Mesenchymal stem cell (in vitro differentiated cells and primary cell): Measurements from ENCODE around the gene MB21D2.

ENCODE experiments used
- DNase-seq: peaks from one replicate; pipeline ENCODE4 v3.0.0-alpha.2; 2013
- H2AFZ ChIP-seq: one replicate; pipeline ENCODE4 v1.6.1; 2013; ENCODE audit warnings: low read depth, mild to moderate bottlenecking, control low read depth, inconsistent platforms, low read length, moderate library complexity
- H2AK5ac ChIP-seq: 2 replicates; pipeline ENCODE4 v1.6.1; 2013; ENCODE audit warnings: low read length, moderate library complexity, mild to moderate bottlenecking, inconsistent platforms; ENCODE audit not compliant: severe bottlenecking
- H2BK120ac ChIP-seq: one replicate; pipeline ENCODE4 v1.6.1; 2013; ENCODE audit warnings: low read depth, mild to moderate bottlenecking, inconsistent platforms, low read length, moderate library complexity
- H2BK12ac ChIP-seq, 2 experiments: one replicate each; pipeline ENCODE4 v1.6.1; 2013; ENCODE audit warnings: inconsistent platforms in 2 of 2, low read length in 2 of 2, mild to moderate bottlenecking in 2 of 2, moderate library complexity in 2 of 2, control low read depth in 1 of 2
- H2BK15ac ChIP-seq: one replicate; pipeline ENCODE4 v1.6.1; 2013; ENCODE audit warnings: mild to moderate bottlenecking, low read depth, inconsistent platforms; ENCODE audit not compliant: poor library complexity, severe bottlenecking
- H2BK5ac ChIP-seq: 2 replicates; pipeline ENCODE4 v1.6.1; 2013; ENCODE audit warnings: low read depth, mild to moderate bottlenecking, low read length, control low read depth, inconsistent platforms; ENCODE audit not compliant: poor library complexity, severe bottlenecking
- H3K14ac ChIP-seq, 2 experiments: one replicate each; pipeline ENCODE4 v1.6.1; 2013; ENCODE audit warnings: inconsistent platforms in 2 of 2, low read length in 2 of 2, control low read depth in 1 of 2, mild to moderate bottlenecking in 1 of 2, moderate library complexity in 1 of 2
- H3K18ac ChIP-seq, 2 experiments: one replicate each; pipeline ENCODE4 v1.6.1; 2013; ENCODE audit warnings: inconsistent platforms in 2 of 2, low read length in 2 of 2, control low read depth in 1 of 2, low read depth in 1 of 2, mild to moderate bottlenecking in 1 of 2
- H3K23ac ChIP-seq, 2 experiments: one replicate each; pipeline ENCODE4 v1.6.1; 2013; ENCODE audit warnings: inconsistent platforms in 2 of 2, low read length in 2 of 2, mild to moderate bottlenecking in 2 of 2, moderate library complexity in 2 of 2, control low read depth in 1 of 2
- H3K27ac ChIP-seq: 2 replicates; pipeline ENCODE4 v1.5.1; 2013; ENCODE audit warnings: mild to moderate bottlenecking, moderate library complexity, low read length, control low read depth, inconsistent platforms; ENCODE audit not compliant: poor library complexity, severe bottlenecking
- H3K27me3 ChIP-seq, 2 experiments: 2 replicates each; pipeline versions ENCODE4 v1.6.1 to v1.7.0; 2013; ENCODE audit warnings: low read length in 2 of 2, mild to moderate bottlenecking in 2 of 2, moderate library complexity in 2 of 2, control low read depth in 1 of 2, inconsistent platforms in 1 of 2; ENCODE audit not compliant: control insufficient read depth in 1 of 2, insufficient read depth in 1 of 2
- H3K36me3 ChIP-seq, 2 experiments: 2 replicates each; pipeline versions ENCODE4 v1.6.1 to v1.7.0; 2013; ENCODE audit warnings: low read length in 2 of 2, control low read depth in 1 of 2, inconsistent platforms in 1 of 2, low read depth in 1 of 2, mild to moderate bottlenecking in 1 of 2; ENCODE audit not compliant: insufficient read depth in 2 of 2, control insufficient read depth in 1 of 2
- H3K4ac ChIP-seq, 2 experiments: one replicate each; pipeline ENCODE4 v1.6.1; 2013; ENCODE audit warnings: inconsistent platforms in 2 of 2, low read length in 2 of 2, mild to moderate bottlenecking in 2 of 2, moderate library complexity in 2 of 2, control low read depth in 1 of 2, low read depth in 1 of 2
- H3K4me1 ChIP-seq: 2 replicates; pipeline ENCODE4 v1.6.1; 2013; ENCODE audit warnings: low read depth, low read length, control low read depth; ENCODE audit not compliant: control insufficient read depth, insufficient read depth
- H3K4me2 ChIP-seq: 2 replicates; pipeline ENCODE4 v1.6.1; 2013; ENCODE audit warnings: low read length, mild to moderate bottlenecking, inconsistent platforms; ENCODE audit not compliant: poor library complexity, severe bottlenecking
- H3K4me3 ChIP-seq, 2 experiments: 2 replicates each; pipeline versions ENCODE4 v1.5.1 to v1.7.0; 2013; ENCODE audit warnings: low read length in 2 of 2, mild to moderate bottlenecking in 2 of 2, control low read depth in 1 of 2, low read depth in 1 of 2; ENCODE audit not compliant: insufficient read depth in 1 of 2
- H3K79me1 ChIP-seq: replicated peaks from 2 replicates; pipeline ENCODE4 v1.6.1; 2013; ENCODE audit warnings: mild to moderate bottlenecking, control low read depth, low read length, inconsistent platforms; ENCODE audit not compliant: poor library complexity, severe bottlenecking
- H3K9ac ChIP-seq: 2 replicates; pipeline ENCODE4 v1.7.0; 2013; ENCODE audit warnings: mild to moderate bottlenecking, low read length, moderate library complexity
- H3K9me3 ChIP-seq: 2 replicates; pipeline ENCODE4 v1.7.0; 2013; ENCODE audit warnings: mild to moderate bottlenecking, low read length; ENCODE audit not compliant: control insufficient read depth
- H4K8ac ChIP-seq: one replicate; pipeline ENCODE4 v1.6.1; 2013; ENCODE audit warnings: inconsistent platforms, mild to moderate bottlenecking, low read length, moderate library complexity
- H4K91ac ChIP-seq: one replicate; pipeline ENCODE4 v1.6.1; 2013; ENCODE audit warnings: mild to moderate bottlenecking, low read length, inconsistent platforms
- WGBS: methylation state at CpG from one replicate; pipeline ENCODE4 v1.1.7; 2013; ENCODE audit warnings: mixed read lengths; 5-methylcytosine and 5-hydroxymethylcytosine counted together

The MB21D2 gene

DNA sequence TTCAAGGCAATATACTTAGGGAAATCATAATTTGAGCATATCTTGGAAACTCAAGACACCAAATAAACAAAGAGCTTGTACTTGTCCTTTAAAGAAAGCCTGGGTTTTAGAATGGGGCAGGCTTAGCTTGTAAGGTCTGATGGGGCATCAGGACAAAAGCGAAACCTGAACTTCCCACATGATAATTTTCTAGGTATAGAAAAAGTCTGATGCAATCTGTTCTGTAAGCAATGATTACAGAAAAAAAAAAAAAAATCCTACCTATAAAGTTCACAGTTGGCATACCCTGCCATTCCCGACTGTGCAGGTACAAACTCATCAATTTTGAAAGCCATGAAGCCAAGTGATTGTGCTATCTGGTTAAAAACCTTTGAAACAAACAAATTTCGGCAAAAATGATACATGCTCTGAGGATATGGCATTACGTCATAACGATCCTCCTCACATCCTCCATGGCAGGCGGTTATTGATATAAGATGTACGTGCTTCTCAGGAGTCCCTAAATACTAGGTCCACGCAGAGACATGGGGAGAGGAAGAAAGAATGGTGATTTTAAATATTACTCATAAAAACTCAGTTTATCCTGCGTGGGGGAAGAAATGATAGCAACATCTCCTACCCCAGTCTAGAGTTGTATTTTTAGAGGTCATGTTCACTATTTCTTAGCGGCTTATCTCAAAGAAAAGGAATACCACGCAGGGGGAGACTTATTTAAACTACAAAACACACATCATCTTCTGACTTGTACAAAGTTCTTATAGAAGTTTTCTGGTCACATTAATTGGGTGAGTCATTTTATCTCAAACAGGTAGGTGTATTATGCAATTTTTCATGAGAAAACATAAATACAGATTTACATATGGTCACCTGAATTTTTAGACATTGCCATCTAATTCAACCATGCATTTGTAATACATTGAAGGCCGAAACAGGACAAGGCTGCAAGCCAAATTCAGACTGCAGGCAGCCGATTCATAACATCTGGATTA lies 27.0 kb downstream of the MB21D2 start:
- no peak overlapping the region for H2BK12ac ChIP-seq
- H3K27ac ChIP-seq = peak overlapping the region; percentile 38
- no peak overlapping the region for H3K4me2 ChIP-seq
- H3K14ac ChIP-seq = no peak overlapping the region
- H2BK5ac ChIP-seq = no peak overlapping the region
- DNase-seq = no peak
- H3K27me3 ChIP-seq = no peaks in the 10 kb centered on the region
- H4K91ac ChIP-seq = no peak overlapping the region
- no peak overlapping the region for H3K23ac ChIP-seq
- H4K8ac ChIP-seq = no peak overlapping the region
- 95% methylated on average over 6 of the region's 13 CpGs for WGBS
- H3K18ac ChIP-seq = peak overlapping the region in 1 of 2 experiments; percentile 21
- peaks cover 18% of the 10 kb centered on the region for H3K4me1 ChIP-seq
- no peak overlapping the region for H3K4me3 ChIP-seq
- no peak overlapping the region for H3K4ac ChIP-seq
- peak overlapping the region; percentile 1 for H2AK5ac ChIP-seq
- H3K9ac ChIP-seq = no peak overlapping the region
- no peaks in the 10 kb centered on the region for H3K9me3 ChIP-seq
- no peak overlapping the region for H2BK15ac ChIP-seq
- no peak overlapping the region for H2AFZ ChIP-seq
- peaks cover 13% of the 10 kb centered on the region for H3K79me1 ChIP-seq
- H3K36me3 ChIP-seq = no peaks in the 10 kb centered on the region
- H2BK120ac ChIP-seq = no peak overlapping the region

GRCh38 chr3:192889679-192890078 lies 28.0 kb downstream of the MB21D2 start:
- Histone ChIP-seq H3K79me1 (peaks cover 12% of the 10 kb centered on the region), H2BK5ac (peak overlapping the region; percentile 94), H2BK15ac (no peak overlapping the region), H3K27ac (peak overlapping the region; percentile 99), H3K14ac (no peak overlapping the region), H3K4me3 (no peak overlapping the region), H3K23ac (no peak overlapping the region), H3K4ac (no peak overlapping the region), H3K4me2 (no peak overlapping the region), H2BK12ac (no peak overlapping the region), H3K27me3 (no peaks in the 10 kb centered on the region), H4K8ac (no peak overlapping the region), H4K91ac (no peak overlapping the region), H3K18ac (no peak overlapping the region), H3K4me1 (peaks cover 18% of the 10 kb centered on the region), H3K36me3 (no peaks in the 10 kb centered on the region), H2AFZ (no peak overlapping the region), H2BK120ac (peak overlapping the region; percentile 54), H2AK5ac (no peak overlapping the region), H3K9me3 (no peaks in the 10 kb centered on the region), H3K9ac (peak overlapping the region; percentile 16)
- DNase-seq = no peak
- 45% methylated on average over 2 of the region's 3 CpGs for WGBS

- no peak overlapping the region for H3K23ac ChIP-seq
- H3K4me3 ChIP-seq = no peak overlapping the region
- H4K8ac ChIP-seq = no peak overlapping the region
- 89% methylated on average over 5 of the region's 5 CpGs for WGBS
- no peak overlapping the region for H3K9ac ChIP-seq
- H3K36me3 ChIP-seq = no peaks in the 10 kb centered on the region
- no peak overlapping the region for H2BK15ac ChIP-seq
- peaks cover 4% of the 10 kb centered on the region for H3K79me1 ChIP-seq
- H2BK5ac ChIP-seq = peak overlapping the region; percentile 89
- H2BK12ac ChIP-seq = no peak overlapping the region
- no peak overlapping the region for H3K14ac ChIP-seq
- no peak overlapping the region for H3K4ac ChIP-seq
- DNase-seq = no peak
- no peak overlapping the region for H2BK120ac ChIP-seq
- peak overlapping the region; percentile 71 for H3K4me2 ChIP-seq
- no peak overlapping the region for H4K91ac ChIP-seq
- peaks cover 15% of the 10 kb centered on the region for H3K4me1 ChIP-seq
- H3K27ac ChIP-seq = peak overlapping the region; percentile 94
- H3K9me3 ChIP-seq = no peaks in the 10 kb centered on the region
- no peak overlapping the region for H2AK5ac ChIP-seq
- no peak overlapping the region for H2AFZ ChIP-seq
- no peaks in the 10 kb centered on the region for H3K27me3 ChIP-seq
- no peak overlapping the region for H3K18ac ChIP-seq
These were observed 29.5 kb downstream of the MB21D2 start for GRCh38 chr3:192888190-192888589.

DNA sequence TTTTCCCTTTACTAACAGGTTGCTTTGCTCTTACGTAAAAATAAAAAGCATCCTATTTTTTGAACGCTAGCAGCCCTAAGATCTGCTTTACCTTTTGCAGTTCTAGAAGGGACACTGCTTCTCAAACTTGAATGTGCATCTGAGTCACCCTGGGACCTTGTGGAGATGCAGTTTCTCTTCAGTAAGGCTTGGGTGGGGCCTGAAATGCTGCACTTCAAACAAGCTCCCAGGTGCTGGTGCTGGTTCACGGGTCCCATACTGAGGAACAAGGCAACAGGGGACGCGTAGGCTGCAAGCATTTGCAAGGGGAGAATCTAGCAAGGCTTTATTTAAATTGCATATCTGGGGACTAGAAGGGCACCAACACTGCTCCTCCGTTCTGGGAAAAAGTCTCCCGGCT lies 30.0 kb downstream of the MB21D2 start:
- Histone ChIP-seq H3K9me3 (no peaks in the 10 kb centered on the region), H3K4me3 (no peak overlapping the region), H4K91ac (peak overlapping the region; percentile 19), H3K4me1 (peaks cover 17% of the 10 kb centered on the region), H3K4me2 (peak overlapping the region; percentile 71), H2BK120ac (no peak overlapping the region), H2AFZ (no peak overlapping the region), H4K8ac (peak overlapping the region; percentile 52), H2AK5ac (peak overlapping the region; percentile 17), H3K9ac (peak overlapping the region; percentile 72), H3K18ac (peak overlapping the region in 1 of 2 experiments; percentile 6), H2BK12ac (peak overlapping the region; percentile 2 to 96), H3K27ac (peak overlapping the region; percentile 94), H2BK5ac (peak overlapping the region; percentile 89), H3K4ac (peak overlapping the region in 1 of 2 experiments; percentile 71), H3K27me3 (no peaks in the 10 kb centered on the region), H3K23ac (no peak overlapping the region), H3K79me1 (peaks cover 4% of the 10 kb centered on the region), H3K14ac (no peak overlapping the region), H2BK15ac (no peak overlapping the region), H3K36me3 (no peaks in the 10 kb centered on the region)
- WGBS = 81% methylated on average over 7 of the region's 7 CpGs
- no peak for DNase-seq
